Endothelial cell of umbilical vein (primary cell): Measurements from ENCODE around the gene SMAD7.

Experiments
- EZH2 ChIP-seq: IDR thresholded peaks from 2 replicates; pipeline ENCODE4 v1.6.1; 2012; ENCODE audit warnings: borderline replicate concordance, low read depth, mild to moderate bottlenecking, moderate library complexity, low read length, inconsistent platforms; ENCODE audit not compliant: severe bottlenecking
- FOS ChIP-seq: IDR thresholded peaks from 2 replicates; pipeline ENCODE4 v1.6.1; 2011; ENCODE audit warnings: mild to moderate bottlenecking, low read length, moderate library complexity, borderline replicate concordance; ENCODE audit not compliant: insufficient read depth
- GATA2 ChIP-seq: IDR thresholded peaks from 2 replicates; pipeline ENCODE4 v1.7.0; 2011; ENCODE audit warnings: low read depth, mild to moderate bottlenecking, moderate library complexity, mixed read lengths, low read length; ENCODE audit not compliant: insufficient read length, insufficient read depth
- POLR2A ChIP-seq: IDR thresholded peaks from 2 replicates; pipeline ENCODE4 v1.6.1; 2012; ENCODE audit warnings: low read depth, mild to moderate bottlenecking, control low read depth, low read length
- TF ChIP-seq, protein P1 (sequence below), 2 donors: IDR thresholded peaks; 1 replicate in 1 of 2; 2 replicates in 1 of 2; pipeline ENCODE4 v1.5.1; 2011; ENCODE audit warnings: low read length in 2 of 2, mild to moderate bottlenecking in 2 of 2, moderate library complexity in 2 of 2, control low read depth in 1 of 2, inconsistent platforms in 1 of 2, low read depth in 1 of 2; ENCODE audit not compliant: insufficient read depth in 1 of 2; ENCODE audit errors: extremely low read depth in 1 of 2
- TF ChIP-seq, protein P2 (sequence below): IDR thresholded peaks from 2 replicates; pipeline ENCODE4 v1.6.1; 2011; ENCODE audit not compliant: insufficient read depth, insufficient read length

DNA sequence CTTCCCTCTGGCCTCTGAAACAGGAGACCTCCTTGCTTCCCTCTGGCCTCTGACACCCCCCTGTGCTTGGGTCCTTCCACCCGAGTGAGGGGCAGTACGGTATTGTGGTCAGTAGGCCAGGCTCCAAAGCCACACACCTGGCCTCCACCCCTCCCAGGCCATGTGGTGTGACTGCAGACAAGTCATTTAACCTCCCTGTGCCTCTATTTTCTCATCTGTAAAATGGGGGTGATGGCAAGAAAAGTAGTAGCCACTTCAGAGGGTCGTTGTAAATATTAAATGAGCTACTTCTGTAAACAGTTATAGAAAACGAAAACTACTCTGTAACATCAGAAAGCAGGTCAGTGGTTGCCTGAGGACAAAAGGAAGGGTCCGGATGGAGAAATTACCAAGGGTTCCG, 74.2 kb downstream of the SMAD7 start:
- TF ChIP-seq, protein P1, sequence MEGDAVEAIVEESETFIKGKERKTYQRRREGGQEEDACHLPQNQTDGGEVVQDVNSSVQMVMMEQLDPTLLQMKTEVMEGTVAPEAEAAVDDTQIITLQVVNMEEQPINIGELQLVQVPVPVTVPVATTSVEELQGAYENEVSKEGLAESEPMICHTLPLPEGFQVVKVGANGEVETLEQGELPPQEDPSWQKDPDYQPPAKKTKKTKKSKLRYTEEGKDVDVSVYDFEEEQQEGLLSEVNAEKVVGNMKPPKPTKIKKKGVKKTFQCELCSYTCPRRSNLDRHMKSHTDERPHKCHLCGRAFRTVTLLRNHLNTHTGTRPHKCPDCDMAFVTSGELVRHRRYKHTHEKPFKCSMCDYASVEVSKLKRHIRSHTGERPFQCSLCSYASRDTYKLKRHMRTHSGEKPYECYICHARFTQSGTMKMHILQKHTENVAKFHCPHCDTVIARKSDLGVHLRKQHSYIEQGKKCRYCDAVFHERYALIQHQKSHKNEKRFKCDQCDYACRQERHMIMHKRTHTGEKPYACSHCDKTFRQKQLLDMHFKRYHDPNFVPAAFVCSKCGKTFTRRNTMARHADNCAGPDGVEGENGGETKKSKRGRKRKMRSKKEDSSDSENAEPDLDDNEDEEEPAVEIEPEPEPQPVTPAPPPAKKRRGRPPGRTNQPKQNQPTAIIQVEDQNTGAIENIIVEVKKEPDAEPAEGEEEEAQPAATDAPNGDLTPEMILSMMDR (IDR thresholded peaks at IDR 0.05; ENCODE audit: extremely low read depth in 1 of 2, insufficient read depth in 1 of 2, low read depth in 1 of 2, low read length in 2 of 2) = no peak
- TF ChIP-seq POLR2A = no peak
- TF ChIP-seq EZH2 = no peak
- TF ChIP-seq, protein P2, sequence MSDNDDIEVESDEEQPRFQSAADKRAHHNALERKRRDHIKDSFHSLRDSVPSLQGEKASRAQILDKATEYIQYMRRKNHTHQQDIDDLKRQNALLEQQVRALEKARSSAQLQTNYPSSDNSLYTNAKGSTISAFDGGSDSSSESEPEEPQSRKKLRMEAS = no peak
- TF ChIP-seq FOS = no peak
- TF ChIP-seq GATA2 = no peak
